Measurements from ENCODE around the gene ERICH6.

ERICH6 gene

GRCh38 chr3:150745832-150746231, 42.1 kb upstream of the ERICH6 start:
- H3K4me3 ChIP-seq (ENCODE audit: control insufficient read depth, low read depth, low read length) = no peak overlapping the region
- TF ChIP-seq CTCF (IDR thresholded peaks at IDR 0.05; ENCODE audit: control insufficient read depth, insufficient read depth, low read depth, low read length, missing control alignments) = no peak
- no peak for DNase-seq (ENCODE audit: low read depth)

- no peak for DNase-seq (ENCODE audit: low read depth)
- no peak for TF ChIP-seq CTCF (IDR thresholded peaks at IDR 0.05; ENCODE audit: control insufficient read depth, insufficient read depth, low read depth, low read length, missing control alignments)
- no peak overlapping the region for H3K4me3 ChIP-seq (ENCODE audit: control insufficient read depth, low read depth, low read length)
Observed at GRCh38 chr3:150744919-150745211, 41.1 kb upstream of the ERICH6 start.

GRCh38 chr3:150744041-150744918, 40.6 kb upstream of the ERICH6 start:
- no peak for TF ChIP-seq CTCF (IDR thresholded peaks at IDR 0.05; ENCODE audit: control insufficient read depth, insufficient read depth, low read depth, low read length, missing control alignments)
- no peak for DNase-seq (ENCODE audit: low read depth)
- no peak overlapping the region for H3K4me3 ChIP-seq (ENCODE audit: control insufficient read depth, low read depth, low read length)

GRCh38 chr3:150743508-150743907, 39.8 kb upstream of the ERICH6 start:
- DNase-seq (ENCODE audit: low read depth) = no peak
- no peak for TF ChIP-seq CTCF (IDR thresholded peaks at IDR 0.05; ENCODE audit: control insufficient read depth, insufficient read depth, low read depth, low read length, missing control alignments)
- no peak overlapping the region for H3K4me3 ChIP-seq (ENCODE audit: control insufficient read depth, low read depth, low read length)

- DNase-seq (ENCODE audit: low read depth) = no peak
- TF ChIP-seq CTCF (IDR thresholded peaks at IDR 0.05; ENCODE audit: control insufficient read depth, insufficient read depth, low read depth, low read length, missing control alignments) = no peak
- H3K4me3 ChIP-seq (ENCODE audit: control insufficient read depth, low read depth, low read length) = no peak overlapping the region
Observed at GRCh38 chr3:150742679-150743078, 39.0 kb upstream of the ERICH6 start.

- no peak overlapping the region for H3K4me3 ChIP-seq (ENCODE audit: control insufficient read depth, low read depth, low read length)
- DNase-seq (ENCODE audit: low read depth) = no peak
- TF ChIP-seq CTCF (IDR thresholded peaks at IDR 0.05; ENCODE audit: control insufficient read depth, insufficient read depth, low read depth, low read length, missing control alignments) = no peak
Observed at GRCh38 chr3:150742141-150742523, 38.4 kb upstream of the ERICH6 start.

Data from AG09309 (cell line).